Neural crest cell (in vitro differentiated cells): Measurements from ENCODE around the gene EHD2. TPM values are rescaled to one million over a fixed set of nuclear protein-coding genes. Genes with fewer than 3 reads are reported as not detected.

Experiments used
- DNase-seq: peaks from one replicate; pipeline ENCODE4 v3.0.0; 2021; ENCODE audit warnings: low read depth, mixed read lengths, low spot score
- H3K27ac Mint-ChIP-seq: one replicate; pipeline ENCODE4 v1.8.0; 2021; ENCODE audit warnings: mild to moderate bottlenecking, mixed read lengths; ENCODE audit not compliant: unreplicated experiment
- H3K27me3 Mint-ChIP-seq: 2 replicates; pipeline ENCODE4 v1.8.0; 2021; ENCODE audit warnings: low read depth, mild to moderate bottlenecking, mixed read lengths
- H3K36me3 Mint-ChIP-seq: 2 replicates; pipeline ENCODE4 v1.8.0; 2021; ENCODE audit warnings: low read depth, mild to moderate bottlenecking, mixed read lengths
- H3K4me1 Mint-ChIP-seq: 2 replicates; pipeline ENCODE4 v1.8.0; 2021; ENCODE audit warnings: mixed read lengths
- H3K4me3 Mint-ChIP-seq: one replicate; pipeline ENCODE4 v1.8.0; 2021; ENCODE audit warnings: mild to moderate bottlenecking, mixed read lengths
- H3K9me3 Mint-ChIP-seq: 2 replicates; pipeline ENCODE4 v1.8.0; 2021; ENCODE audit warnings: mixed read lengths
- total RNA-seq: library from RNA; stranded (reverse); gene quantifications from 2 replicates; pipeline ENCODE4 v1.2.1, GENCODE V29; 2021
- TF ChIP-seq, protein P1 (sequence below): fragments of 200-600 bp; sonication (generic); conservative IDR thresholded peaks from 2 replicates; pipeline ENCODE4 v1.5.0; 2021; ENCODE audit warnings: antibody characterized with exemption, mild to moderate bottlenecking

EHD2 gene
- total RNA-seq, 1 donor from 2014 or later, result 0.47 TPM

DNA sequence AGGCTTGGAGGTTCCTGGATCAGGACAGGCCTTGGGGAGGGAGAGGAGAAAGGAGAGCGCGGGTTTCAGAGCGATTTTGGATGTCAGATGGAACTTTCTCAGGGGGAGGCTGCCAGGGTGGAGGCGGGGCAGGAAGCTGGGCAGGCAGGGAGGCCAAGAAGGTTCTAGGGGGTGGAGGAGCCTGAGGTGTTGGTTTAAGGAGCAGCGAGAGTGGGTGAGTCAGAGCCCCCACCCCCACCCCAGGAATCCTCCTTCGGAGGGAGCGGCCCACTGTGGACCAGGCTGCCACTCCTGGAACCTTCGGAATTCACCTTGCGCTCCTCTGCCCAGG, 16.2 kb downstream of the EHD2 start:
- H3K9me3 Mint-ChIP-seq, result no peaks in the 10 kb centered on the region

DNA sequence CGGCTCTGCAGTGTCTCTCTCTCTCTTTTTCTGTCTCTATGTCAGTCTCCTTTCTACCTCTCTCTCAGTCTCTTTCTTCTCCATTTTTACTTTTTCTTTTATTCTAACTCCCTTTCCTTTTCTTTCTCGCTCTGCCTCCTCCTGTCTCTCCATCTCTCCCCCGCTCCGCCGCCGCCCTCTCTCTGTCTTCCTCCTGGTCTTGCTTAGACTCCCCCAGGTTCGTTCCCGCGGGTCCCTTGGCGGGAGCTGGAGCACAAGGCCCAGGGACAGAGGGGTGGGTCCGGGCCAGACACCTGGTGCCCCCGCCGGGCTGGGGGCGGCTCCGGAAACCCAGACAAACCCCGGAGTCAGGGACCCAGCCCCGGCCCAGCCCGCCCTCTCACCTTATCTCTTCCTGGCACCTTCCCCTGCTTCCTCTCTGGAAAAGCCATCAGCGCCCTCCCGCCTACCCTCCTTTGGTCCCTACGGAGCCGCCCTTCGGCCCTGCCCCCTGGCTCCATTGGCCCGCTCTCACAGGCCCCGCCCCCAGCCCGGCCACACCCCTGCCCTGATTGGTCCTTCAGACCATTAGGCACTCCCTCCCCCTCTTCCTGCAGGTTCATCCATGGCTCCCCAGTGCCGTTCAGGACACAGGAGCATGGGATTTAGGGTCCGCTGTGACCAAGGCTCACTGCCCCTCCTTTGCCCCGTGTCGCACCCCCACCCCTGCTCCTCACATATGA, 16.7 kb downstream of the EHD2 start:
- Mint-ChIP-seq H3K9me3 (no peaks in the 10 kb centered on the region), H3K27me3 (peaks cover 46% of the 10 kb centered on the region), H3K36me3 (no peaks in the 10 kb centered on the region), H3K27ac (no peak overlapping the region), H3K4me1 (peaks cover 10% of the 10 kb centered on the region), H3K4me3 (no peak overlapping the region)
- peak; percentile 36 for DNase-seq
- TF ChIP-seq, protein P1, sequence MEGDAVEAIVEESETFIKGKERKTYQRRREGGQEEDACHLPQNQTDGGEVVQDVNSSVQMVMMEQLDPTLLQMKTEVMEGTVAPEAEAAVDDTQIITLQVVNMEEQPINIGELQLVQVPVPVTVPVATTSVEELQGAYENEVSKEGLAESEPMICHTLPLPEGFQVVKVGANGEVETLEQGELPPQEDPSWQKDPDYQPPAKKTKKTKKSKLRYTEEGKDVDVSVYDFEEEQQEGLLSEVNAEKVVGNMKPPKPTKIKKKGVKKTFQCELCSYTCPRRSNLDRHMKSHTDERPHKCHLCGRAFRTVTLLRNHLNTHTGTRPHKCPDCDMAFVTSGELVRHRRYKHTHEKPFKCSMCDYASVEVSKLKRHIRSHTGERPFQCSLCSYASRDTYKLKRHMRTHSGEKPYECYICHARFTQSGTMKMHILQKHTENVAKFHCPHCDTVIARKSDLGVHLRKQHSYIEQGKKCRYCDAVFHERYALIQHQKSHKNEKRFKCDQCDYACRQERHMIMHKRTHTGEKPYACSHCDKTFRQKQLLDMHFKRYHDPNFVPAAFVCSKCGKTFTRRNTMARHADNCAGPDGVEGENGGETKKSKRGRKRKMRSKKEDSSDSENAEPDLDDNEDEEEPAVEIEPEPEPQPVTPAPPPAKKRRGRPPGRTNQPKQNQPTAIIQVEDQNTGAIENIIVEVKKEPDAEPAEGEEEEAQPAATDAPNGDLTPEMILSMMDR, result no peak

More for the DNA sequence above, 16.2 kb downstream of the EHD2 start:
- H3K4me3 Mint-ChIP-seq, result no peak overlapping the region
- TF ChIP-seq, protein P1, result no peak
- no peak for DNase-seq
- no peak overlapping the region for H3K27ac Mint-ChIP-seq
- peaks cover 46% of the 10 kb centered on the region for H3K27me3 Mint-ChIP-seq
- peaks cover 10% of the 10 kb centered on the region for H3K4me1 Mint-ChIP-seq
- no peaks in the 10 kb centered on the region for H3K36me3 Mint-ChIP-seq

DNA sequence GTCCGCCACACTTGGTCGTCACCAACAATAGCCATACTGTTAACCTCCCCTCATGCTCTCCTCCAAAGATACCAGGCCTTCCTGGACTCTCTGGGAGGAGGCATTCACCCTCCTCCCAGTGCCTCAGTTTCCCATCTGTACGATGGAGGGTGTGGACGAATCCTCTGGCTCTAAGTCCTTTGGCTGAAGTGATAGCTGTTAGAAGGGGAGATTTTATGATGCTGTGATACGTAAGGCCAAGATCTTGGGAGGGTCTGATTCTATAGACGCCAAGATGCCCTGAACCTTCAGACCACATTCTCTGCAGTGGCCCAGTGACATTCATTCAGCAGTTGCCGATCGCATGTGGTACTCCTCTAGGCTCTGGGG, 17.3 kb downstream of the EHD2 start:
- Mint-ChIP-seq H3K9me3 (no peaks in the 10 kb centered on the region), H3K4me1 (peaks cover 10% of the 10 kb centered on the region), H3K36me3 (no peaks in the 10 kb centered on the region), H3K4me3 (no peak overlapping the region), H3K27ac (no peak overlapping the region), H3K27me3 (peaks cover 46% of the 10 kb centered on the region)
- TF ChIP-seq, protein P1, result no peak
- no peak for DNase-seq

DNA sequence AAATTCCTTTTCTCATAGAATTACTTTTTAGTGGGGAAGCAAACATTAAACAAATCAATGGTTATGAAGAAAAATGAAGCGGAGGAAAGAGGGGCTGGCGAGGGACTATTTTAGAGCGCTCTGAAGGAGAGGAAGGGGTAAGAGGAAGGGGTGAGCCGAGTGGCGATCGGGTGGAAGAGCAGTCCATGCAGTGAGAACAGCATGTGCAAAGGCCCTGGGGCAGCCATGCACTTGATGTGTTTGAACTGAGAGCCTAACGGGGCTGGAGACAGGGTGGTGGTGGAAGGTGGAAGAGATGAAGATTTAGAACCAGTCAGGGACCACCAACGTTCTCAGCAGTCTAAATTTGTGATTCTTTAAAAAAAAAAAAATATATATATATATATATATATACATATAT, 17.7 kb downstream of the EHD2 start:
- H3K9me3 Mint-ChIP-seq, result no peaks in the 10 kb centered on the region
- TF ChIP-seq, protein P1, result no peak
- DNase-seq, result no peak
- peaks cover 10% of the 10 kb centered on the region for H3K4me1 Mint-ChIP-seq
- no peak overlapping the region for H3K4me3 Mint-ChIP-seq
- no peak overlapping the region for H3K27ac Mint-ChIP-seq
- H3K27me3 Mint-ChIP-seq, result peaks cover 46% of the 10 kb centered on the region
- H3K36me3 Mint-ChIP-seq, result no peaks in the 10 kb centered on the region

DNA sequence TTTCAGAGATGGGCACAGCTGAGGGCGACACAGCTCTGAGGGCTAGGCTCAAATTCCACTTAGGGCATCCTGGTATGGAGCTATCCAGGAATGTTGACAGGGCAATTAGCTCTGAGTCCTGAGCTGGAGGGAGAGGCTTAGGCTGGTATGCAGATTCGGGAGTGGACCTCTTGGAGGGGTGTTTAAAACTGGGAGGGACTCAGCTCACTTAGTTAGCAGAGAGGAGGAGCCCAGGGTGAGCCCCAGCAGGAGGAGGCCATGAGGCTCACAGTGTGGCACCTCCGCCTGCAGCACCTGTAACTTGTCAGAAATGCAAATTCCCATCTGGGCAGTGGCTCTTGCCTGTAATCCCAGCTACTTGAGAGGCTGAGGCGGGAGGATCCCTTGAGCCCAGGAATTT, 21.9 kb downstream of the EHD2 start:
- Mint-ChIP-seq H3K4me3 (no peak overlapping the region), H3K36me3 (no peaks in the 10 kb centered on the region), H3K9me3 (no peaks in the 10 kb centered on the region), H3K4me1 (no peaks in the 10 kb centered on the region), H3K27me3 (peaks cover 22% of the 10 kb centered on the region), H3K27ac (no peak overlapping the region)
- TF ChIP-seq, protein P1, result no peak
- DNase-seq, result no peak
